Stimulated activated CD8-positive, alpha-beta memory T cell treated with anti-CD3 and anti-CD28 coated beads, Interleukin-15, amount 100 ng/mL, for 48 hours (primary cell): Measurements from ENCODE around the gene OR6P1.

Experiments used
- DNase-seq, 2 donors: peaks; one replicate each; pipeline ENCODE4 v3.0.0-alpha.2; 2020; ENCODE audit warnings: low read depth in 2 of 2

Gene OR6P1

GRCh38 chr1:158570480-158570879, at the start of gene OR6P1:
TSS of gene OR6P1 (minus strand) at chr1:158570580. CDS start at chr1:158563604, 6,976 bp downstream.
- DNase-seq = no peak

- DNase-seq = no peak
Measured at GRCh38 chr1:158613764-158614163, 43.4 kb upstream of the OR6P1 start.

GRCh38 chr1:158611916-158612315, 41.5 kb upstream of the OR6P1 start:
- no peak for DNase-seq

- no peak for DNase-seq
Measured at GRCh38 chr1:158607296-158607695, 36.9 kb upstream of the OR6P1 start.

- no peak for DNase-seq
Measured at GRCh38 chr1:158604968-158605367, 34.6 kb upstream of the OR6P1 start, which contains the start of gene OR10Z1. TSS of gene OR10Z1 (plus strand) at chr1:158605268. CDS start at chr1:158606439, 1,171 bp downstream.

GRCh38 chr1:158600735-158601134, 30.4 kb upstream of the OR6P1 start:
- no peak for DNase-seq

GRCh38 chr1:158586942-158587341, 16.6 kb upstream of the OR6P1 start:
- DNase-seq = no peak

- DNase-seq = no peak
Measured at GRCh38 chr1:158583962-158584361, 13.6 kb upstream of the OR6P1 start.

GRCh38 chr1:158579733-158580132, 9.4 kb upstream of the OR6P1 start, which contains the start of gene OR10X1:
TSS of gene OR10X1 (minus strand) at chr1:158579899. CDS start at chr1:158579899, 0 bp downstream.
- no peak for DNase-seq

GRCh38 chr1:158577561-158577960, 7.2 kb upstream of the OR6P1 start:
- no peak for DNase-seq

GRCh38 chr1:158572226-158572625, 1.8 kb upstream of the OR6P1 start:
- DNase-seq = no peak

- DNase-seq = no peak
Measured at GRCh38 chr1:158564608-158565007, 5.8 kb downstream of the OR6P1 start.

- no peak for DNase-seq
Measured at GRCh38 chr1:158563853-158564252, 6.5 kb downstream of the OR6P1 start.

- no peak for DNase-seq
Measured at GRCh38 chr1:158559696-158560095, 10.7 kb downstream of the OR6P1 start.

- DNase-seq = no peak
Measured at GRCh38 chr1:158554352-158554751, 16.0 kb downstream of the OR6P1 start, which contains the start of gene OR6Y1. TSS of gene OR6Y1 (minus strand) at chr1:158554405. CDS start at chr1:158548105, 6,300 bp downstream.

GRCh38 chr1:158552296-158552695, 18.1 kb downstream of the OR6P1 start:
- DNase-seq = no peak

GRCh38 chr1:158547533-158547932, 22.8 kb downstream of the OR6P1 start:
- DNase-seq = no peak

GRCh38 chr1:158537609-158538008, 32.8 kb downstream of the OR6P1 start:
- no peak for DNase-seq

- DNase-seq = no peak
Measured at GRCh38 chr1:158534496-158534895, 35.9 kb downstream of the OR6P1 start.

GRCh38 chr1:158527190-158527815, 43.1 kb downstream of the OR6P1 start:
- DNase-seq = no peak

GRCh38 chr1:158521666-158522058, 48.7 kb downstream of the OR6P1 start:
- no peak for DNase-seq

GRCh38 chr1:158520955-158521665, 49.3 kb downstream of the OR6P1 start:
- DNase-seq = no peak

GRCh38 chr1:158520021-158520420, 50.4 kb downstream of the OR6P1 start:
- DNase-seq = no peak
